Measurements from ENCODE around the gene SASH1.

The SASH1 gene

DNA sequence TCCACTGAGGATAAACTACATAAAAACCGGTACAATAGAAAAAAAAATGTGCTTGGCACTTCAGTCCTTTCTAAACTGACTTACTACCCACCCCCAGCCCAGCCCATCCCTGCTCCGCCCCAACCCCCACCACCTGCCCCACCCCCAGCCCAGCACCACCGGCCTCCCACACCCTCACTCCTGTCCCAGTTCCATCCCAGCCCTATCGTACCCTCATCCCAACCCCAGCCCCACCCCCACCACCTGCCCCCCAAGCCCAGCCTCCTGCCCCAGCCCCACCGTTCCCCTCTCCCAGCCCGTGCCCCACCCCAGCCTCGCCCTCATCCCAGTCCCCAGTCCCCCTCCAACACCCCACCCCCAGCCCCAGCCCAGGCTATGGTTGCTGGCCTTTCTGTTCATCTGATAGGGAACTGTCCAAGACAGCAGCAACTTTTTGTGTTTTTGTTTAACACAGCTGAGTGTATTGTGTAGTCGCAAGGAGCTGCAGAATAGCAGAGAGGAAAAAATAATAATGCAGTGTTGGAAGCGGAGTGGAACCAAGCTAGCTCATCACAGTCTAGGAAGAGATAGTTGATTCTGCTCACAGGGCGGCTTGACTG is 61.9 kb downstream of the SASH1 start:
- DNase-seq (ENCODE audit: low read depth): no peak

DNA sequence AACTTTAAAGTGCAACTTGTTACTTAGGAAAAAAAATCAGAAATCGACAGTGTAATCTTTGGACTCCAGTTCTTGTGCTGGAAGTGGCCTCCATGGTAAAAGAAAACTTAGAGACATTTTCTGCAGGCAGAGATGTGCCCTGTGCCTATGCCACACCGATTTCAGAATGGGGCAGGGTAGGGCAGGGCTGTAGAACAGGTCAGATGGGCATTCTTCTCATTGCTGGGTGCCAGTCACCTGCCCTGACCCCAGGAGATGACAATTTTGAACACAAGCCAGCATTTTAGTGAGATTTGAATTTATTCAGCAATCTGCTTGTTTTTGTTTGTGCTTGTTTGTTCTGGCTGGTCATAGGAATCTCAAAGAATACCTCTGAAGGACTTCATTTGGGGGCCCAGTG is 63.3 kb downstream of the SASH1 start:
- no peak for DNase-seq (ENCODE audit: low read depth)

DNA sequence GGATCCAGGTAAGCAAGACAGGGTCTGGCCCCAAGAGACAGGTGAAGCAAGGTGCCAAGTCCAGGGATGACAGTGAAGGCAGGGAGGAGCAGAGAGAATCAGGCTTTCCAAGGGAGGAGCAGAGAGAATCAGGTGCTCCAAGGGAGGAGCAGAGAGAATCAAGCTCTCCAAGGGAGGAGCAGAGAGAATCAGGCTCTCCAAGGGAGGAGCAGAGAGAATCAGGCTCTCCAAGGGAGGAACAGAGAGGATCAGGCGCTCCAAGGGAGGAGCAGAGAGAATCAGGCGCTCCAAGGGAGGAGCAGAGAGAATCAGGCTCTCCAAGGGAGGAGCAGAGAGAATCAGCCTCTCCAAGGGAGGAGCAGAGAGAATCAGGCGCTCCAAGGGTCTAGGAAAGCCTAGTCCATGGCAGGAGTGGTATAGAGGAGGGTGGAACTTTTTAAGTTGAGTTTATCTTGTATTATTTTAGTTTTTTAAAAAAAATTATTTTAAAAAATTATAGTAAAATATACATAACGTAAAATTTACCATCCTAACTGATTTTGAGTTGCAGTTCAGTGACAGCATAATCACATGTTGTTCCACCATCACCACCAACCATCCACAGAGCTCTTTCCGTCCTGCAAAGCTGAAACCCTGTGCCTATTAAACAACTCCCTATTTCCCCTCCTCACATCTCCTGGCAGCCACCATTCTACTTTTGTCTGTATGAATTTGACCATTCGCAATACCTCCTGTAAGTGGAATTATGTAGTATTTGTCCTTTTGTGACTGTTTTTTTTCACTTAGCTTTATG is 64.1 kb downstream of the SASH1 start:
- DNase-seq (ENCODE audit: low read depth): no peak

DNA sequence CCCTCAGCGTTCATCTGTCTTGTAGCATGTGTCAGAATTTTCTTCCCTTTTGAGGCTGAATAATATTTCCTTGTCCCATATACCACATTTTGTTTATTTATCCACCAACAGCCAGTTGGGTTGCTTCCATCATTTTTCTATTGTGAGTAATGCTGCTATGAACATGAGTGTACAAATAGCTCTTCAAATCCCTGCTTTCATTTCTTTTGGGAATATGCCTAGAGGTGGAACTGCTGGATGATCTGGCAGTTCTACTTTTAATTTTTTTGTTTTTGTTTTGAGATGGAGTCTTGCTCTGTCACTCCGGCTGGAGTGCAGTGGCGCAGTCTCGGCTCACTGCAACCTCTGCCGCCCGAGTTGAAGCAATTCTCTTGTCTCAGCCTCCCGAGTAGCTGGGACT is 64.7 kb downstream of the SASH1 start:
- no peak for DNase-seq (ENCODE audit: low read depth)

DNA sequence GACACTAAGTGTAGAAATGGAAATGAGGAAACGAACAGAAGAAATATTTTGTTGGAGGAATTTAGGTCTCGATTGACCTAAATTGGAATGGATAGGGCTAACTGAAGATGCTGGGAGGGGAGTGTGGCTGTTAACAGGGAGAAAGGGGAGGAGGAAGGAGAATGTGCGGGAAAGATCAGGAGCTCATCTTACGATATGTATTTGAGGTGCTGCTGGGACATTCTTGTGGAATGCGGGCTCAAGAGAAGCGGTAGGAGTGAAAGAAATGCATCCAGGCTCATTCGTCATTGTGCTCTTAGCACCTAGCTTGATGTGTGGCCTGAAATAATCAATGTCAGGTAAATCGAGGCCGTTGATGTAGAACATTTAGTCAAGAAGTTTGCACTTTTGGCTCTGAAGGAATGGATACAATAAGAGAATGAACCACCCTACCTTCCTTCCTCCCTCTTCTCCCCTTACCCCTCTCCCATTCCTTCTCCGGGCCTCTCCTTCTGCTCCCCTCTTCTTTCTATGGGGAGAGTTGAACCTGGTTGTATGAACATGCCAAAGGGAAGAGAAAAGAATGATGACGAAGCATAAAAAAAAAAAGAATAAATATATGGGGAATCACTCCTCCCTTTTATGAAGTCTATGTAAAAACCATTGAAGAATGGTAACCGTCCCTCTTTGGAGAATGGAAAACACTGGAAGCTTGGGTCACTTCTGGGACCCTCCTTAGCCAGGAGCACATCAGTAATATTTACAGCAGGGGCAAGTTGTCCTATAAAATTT is 70.9 kb downstream of the SASH1 start:
- no peak for DNase-seq (ENCODE audit: low read depth)

DNA sequence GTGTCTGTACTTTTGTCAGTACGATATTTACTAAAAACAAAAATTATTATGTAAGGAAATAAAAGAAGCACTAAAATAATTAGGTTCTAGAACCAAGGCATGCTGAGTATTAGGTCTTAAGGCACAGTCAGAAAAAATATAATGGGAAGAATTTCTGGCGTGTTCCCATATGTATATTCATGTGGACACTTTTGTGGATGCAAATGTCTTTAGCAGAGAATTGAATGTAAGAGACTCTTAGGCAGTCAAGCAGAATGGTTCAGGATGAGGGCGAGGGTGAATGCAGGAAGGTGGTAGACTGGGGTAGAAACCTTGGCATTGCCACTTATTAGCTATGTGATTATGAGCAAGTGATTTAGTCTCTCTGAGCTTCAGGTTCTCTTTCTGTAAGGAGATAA is 71.5 kb downstream of the SASH1 start:
- no peak for DNase-seq (ENCODE audit: low read depth)

DNA sequence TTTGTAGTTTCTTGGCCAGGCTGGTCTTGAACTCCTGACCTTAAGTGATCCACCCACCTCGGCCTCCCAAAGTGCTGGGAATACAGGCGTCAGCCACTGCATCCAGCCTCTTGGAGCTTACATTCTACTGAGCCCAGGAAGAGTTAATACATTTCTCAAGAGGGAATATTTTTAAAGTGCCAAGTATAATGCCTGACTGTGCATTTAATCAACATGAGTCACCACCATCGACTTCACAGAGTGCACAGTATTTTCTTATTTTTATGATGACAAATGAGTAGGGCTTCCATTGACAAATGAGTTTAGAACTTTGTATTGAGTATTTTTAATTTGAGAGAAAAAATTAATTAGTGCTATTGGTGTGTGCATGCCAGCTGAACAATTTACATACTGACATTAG is 72.2 kb downstream of the SASH1 start:
- no peak for DNase-seq (ENCODE audit: low read depth)

DNA sequence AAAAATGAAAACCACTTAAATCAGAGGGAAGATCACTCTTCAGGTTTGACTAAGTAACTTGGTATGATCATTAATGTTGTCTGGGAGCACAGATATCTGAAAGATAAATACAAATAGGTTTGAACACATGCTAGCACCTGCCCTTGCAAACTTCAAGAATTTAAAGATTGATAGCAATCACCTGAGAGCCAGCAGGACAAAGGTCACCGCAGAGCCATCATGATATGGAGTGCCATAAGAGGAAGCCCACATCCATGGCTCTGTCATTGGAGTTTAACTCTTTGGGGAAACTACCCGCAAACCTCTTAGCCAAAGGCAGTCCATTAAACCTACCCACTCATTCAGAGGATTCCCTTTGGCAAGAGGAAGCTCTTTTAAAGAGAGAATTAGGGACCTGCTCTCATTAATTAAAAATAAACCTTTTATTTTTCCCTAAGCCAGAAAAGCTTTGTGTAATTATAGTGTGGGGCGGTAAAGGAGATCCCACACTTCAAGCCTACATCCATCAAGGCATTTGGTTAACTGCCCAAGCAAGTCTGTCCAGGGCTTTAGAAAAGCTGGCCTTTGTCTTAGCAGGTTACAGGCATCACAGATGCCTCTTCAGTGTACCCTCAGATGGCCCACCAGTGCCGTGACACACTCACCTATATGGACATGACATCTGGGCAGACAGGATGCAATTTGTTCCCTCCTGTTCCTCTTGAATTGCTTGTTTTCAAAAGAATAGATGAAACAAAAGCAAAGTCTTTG is 73.0 kb downstream of the SASH1 start:
- DNase-seq (ENCODE audit: low read depth): no peak

DNA sequence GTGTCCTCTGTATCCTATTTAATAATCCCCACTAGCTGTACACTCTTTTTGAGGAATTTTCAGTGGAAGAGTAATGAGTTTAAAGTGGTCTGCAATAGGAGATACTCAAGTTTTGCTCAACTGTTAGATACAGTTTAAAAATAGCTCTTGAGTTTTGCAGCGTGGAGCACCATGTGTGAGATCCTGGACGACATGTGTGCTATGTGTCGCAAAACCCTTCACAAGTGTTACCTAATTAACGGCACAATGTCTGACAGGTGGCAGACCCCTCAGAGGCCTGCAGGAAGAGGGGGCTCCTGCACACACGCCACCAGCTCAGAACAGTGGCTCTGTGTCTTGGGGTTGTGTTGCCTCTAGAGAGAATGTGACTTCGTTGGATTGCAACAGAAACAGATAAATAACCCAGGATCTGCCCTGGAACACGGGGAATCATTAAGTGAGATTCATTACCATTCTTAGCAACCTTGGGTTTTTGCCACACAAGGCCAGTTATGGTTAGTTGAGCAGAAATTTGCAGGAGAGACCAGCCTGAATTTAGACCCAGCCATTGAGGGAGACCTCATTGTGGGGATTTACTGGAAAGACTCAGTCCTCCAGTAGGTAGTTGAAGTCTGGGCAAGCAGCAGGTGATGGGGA is 73.8 kb downstream of the SASH1 start:
- DNase-seq (ENCODE audit: low read depth): no peak

DNA sequence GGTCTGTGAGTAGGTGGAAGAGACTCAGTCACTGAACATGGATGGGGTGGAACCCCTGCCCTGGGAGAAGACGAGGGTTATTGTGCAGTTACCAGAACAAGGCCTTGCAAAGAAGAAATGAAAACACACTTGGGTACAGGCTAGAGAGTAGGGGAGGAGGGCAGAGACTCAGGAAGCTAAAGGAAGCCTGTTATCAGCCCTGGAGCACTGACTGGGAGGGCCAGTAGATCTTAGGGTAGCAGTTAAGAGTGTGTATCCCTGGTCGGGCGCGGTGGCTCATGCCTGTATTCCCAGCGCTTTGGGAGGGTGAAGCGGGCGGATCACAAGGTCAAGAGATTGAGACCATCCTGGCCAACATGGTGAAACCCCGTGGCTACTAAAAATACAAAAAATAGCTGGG is 74.4 kb downstream of the SASH1 start:
- no peak for DNase-seq (ENCODE audit: low read depth)

DNA sequence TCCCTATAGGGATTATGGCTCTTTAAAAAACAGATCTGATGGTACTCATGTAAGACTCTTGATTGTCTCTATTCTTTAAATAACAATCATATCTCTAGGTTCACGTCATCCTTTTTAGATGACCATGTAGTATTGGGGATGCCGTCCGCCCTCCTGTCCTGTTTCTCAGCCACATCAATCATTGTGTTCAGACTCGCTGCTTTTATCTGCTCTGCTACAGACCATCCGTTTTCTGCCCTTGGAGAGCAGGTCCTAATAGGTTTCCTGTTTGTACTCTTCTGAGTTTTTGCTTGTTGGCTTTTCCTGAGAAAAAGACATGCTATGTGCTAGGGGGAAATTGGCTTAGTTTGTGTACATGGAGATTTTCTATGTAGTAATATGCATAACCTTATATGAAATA is 76.8 kb downstream of the SASH1 start:
- DNase-seq (ENCODE audit: low read depth): no peak

DNA sequence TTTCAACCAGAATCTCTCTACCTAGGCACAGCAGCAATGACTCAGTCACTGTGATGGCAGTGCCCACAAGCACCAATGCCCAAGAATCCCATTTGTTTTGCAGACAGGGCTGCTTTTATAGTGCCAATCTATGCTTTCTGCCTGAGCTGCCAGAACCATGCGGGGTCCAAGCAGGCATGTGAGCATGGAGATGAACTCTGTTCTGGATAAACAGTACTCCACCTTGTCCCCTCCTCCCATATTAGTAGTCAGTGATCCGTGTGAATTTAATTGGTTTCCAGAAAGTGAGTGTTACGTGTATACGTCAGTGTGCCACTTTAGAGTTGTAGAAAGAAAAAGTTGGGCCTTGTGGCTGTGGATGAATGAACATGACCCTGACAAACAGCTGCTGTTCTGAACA is 79.4 kb downstream of the SASH1 start:
- DNase-seq (ENCODE audit: low read depth): no peak

DNA sequence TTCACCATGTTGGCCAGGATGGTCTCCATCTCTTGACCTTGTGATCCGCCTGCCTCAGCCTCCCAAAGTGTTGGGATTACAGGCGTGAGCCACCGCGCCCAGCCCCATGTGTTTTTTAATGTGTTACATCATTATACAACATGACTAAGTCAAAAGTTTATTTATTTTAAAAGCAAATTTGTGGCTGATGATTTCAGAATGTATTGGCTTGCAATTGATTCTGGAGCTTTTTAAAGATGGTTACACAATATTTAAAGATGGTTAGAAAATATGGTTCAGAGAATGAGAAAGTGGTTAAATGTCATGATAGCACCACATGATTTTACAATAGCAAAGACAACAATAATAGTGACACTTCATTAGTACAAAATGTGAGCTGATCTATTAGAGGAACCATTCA is 80.5 kb downstream of the SASH1 start:
- DNase-seq (ENCODE audit: low read depth): no peak

DNA sequence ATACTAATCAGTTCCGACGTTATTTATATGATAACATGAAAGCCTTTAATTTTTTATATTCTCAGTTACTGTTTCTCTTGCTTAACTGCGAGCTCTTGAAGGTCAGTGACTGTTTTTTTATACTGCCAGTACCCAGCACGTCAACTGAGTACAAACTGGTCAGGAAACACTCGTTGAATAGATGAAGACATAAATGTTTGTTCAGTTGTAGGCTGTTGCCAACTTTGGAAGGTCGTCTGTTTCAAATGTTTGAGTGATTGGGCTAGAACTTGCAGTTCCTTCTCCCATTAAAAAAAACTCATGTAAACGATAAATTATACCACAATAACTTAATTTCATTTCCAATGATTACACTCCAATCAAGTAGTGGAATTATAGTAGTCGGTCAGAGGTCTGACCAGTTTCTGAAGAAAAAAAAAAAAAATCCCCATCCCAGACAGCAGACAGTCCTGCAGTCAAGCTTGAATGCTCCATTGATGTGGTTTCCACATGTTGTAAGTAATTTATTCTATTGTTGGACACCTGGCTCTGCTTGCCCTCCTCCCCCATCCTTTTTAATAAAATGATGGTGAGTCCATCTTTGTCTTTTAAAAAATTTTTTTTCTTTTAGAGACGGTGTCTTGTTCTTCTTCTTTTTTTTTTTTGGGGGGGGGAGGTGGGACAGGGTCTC is 81.1 kb downstream of the SASH1 start:
- no peak for DNase-seq (ENCODE audit: low read depth)

DNA sequence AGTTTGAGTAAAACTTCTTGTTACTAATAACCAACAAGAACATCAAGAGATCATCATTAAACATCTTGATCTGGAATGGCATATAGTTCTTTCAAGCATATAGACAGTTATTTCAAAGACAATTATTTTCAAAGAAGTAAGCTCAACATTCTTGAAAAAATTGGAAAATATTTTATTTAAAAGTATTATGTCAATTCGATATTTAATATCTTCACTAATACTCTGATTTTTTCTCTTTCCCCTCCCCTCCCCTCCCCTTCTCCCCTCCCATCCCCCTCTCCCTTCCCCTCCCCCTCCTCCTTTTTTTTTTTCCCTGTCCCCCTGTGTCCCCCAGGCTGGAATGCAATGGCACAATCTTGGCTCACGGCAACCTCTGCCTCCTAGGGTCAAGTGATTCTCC is 82.8 kb downstream of the SASH1 start:
- DNase-seq (ENCODE audit: low read depth): no peak

DNA sequence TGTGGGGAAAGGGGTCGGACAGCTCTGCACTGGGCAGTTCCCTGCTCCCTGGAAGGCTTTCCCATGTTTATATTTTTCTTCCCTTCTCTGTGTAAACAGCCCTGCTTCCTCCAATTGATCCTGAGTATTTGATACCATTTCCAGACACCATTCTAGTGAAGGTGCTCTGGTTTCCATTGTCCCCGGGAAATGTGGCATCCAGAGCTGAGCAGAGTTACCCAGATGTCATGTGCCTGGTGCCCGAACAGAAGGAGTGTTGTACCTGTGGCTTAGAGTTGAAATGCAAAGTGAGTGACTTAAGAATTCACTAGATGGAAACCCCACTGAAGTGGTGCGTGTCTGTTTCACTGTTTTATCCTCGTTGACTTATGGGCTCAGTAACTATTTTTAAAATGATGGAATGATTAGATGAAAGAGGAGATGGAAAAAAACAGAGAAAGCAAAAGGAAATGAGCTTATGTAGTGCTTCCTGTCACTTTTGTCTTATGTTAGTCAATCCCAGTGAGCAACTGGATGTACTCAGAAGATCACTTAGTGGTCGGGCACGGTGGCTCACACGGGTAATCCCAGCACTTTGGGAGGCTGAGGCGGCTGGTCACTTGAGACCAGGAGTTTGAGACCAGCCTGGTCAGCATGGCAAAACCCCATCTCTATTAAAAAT is 83.8 kb downstream of the SASH1 start:
- no peak for DNase-seq (ENCODE audit: low read depth)

DNA sequence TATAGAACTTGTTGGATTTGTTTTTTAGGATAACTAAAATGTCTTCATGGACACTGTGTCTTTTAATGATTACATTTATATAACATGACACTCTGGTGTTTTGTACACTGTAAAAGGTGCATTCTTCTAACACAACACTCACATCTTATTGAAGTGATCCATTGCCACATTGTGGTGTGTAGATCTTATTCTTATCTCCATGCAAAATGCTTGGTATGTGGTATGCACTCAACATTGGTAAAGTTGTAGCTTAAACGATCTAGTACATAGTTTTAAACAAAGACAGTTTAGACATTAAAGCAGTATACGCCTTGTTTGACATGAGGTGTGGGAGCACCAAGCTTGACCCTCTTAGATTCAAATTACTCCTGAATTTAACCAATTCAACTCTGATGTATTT is 84.7 kb downstream of the SASH1 start:
- no peak for DNase-seq (ENCODE audit: low read depth)

DNA sequence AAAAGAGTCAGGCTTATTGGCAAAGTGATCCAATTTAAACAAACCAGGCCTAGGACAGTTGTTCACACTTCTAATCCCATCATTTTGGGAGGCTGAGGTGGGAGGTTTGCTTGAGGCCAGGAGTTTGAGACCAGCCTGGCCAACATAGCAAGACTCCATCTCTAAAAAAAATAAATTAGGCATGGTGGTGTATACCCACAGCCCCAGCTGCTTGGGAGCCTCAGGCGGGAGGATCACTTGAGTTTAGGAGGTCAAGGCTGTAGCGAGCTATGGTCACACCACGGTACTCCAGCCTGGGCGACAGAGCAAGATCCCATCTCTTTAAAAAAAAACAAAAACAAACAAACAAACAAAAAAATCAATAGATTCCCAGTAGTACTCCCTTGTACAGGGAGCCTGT is 86.8 kb downstream of the SASH1 start:
- DNase-seq (ENCODE audit: low read depth): no peak

DNA sequence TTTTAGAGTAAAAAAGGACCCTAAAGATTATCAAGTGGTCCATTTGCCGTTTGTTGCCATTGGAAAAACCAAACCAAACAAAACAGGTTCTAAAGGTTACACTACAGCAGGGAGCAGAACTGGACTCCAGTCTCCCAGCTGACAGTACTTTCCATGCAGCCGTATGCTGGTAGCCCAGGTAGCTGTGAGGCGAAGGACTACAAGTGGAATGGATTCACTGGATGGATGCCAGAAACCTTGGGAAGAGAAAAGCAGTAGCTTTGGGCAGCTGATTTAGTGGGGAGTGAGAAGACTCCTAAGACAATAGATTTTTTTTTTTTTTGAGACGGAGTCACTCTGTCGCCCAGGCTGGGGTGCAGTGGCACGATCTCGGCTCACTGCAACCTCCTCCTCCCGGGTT is 88.3 kb downstream of the SASH1 start:
- no peak for DNase-seq (ENCODE audit: low read depth)

DNA sequence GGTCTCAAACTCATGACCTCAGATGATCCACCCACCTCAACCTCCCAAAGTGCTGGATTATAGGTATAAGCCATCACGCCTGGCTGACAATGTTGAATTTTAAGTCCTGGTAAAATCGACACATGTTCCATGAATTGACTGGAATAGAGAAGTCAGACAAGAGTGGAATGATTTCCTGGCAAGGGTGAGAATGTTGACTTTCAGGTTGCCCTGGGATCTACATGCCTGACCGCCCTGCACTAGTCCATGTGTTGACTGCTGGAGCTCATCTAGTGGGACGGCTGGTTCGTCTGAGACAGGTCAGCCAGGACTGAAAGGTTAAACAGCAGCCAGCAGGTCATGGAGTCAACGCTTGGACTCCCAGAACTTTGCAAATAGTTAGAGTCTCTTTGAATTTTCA is 88.8 kb downstream of the SASH1 start:
- DNase-seq (ENCODE audit: low read depth): no peak

DNA sequence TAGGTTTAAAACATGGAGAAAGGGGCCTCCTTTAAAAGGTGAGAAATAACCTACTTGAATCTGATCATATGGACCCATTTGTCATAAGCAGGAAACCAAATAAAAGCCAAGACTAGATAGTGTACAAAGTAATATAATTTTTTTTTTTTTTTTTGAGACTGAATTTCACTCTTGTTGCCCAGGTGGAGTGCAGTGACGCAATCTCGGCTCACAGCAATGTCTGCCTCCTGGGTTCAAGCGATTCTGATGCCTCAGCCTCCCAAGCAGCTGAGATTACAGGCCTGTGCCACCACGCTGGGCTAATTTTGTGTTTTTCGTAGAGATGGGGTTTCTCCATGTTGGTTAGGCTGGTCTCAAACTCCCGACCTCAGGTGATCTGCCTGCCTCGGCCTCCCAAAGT is 89.2 kb downstream of the SASH1 start:
- DNase-seq (ENCODE audit: low read depth): no peak
